Activated CD4-positive, CD25-positive, alpha-beta regulatory T cell treated with anti-CD3 and anti-CD28 coated beads, Interleukin-2, amount 50 U/mL, for 72 hours (primary cell): ENCODE data around the gene IGF1R.
"Not testable (repeated sequence)": the region's sequence is repeated elsewhere in the genome, so short reads cannot be mapped to it uniquely, and the experiment has no call there.

Experiments
- DNase-seq: peaks from one replicate; pipeline ENCODE4 v3.0.0; 2021

Gene IGF1R

GRCh38 chr15:98954411-98954810, 306.1 kb downstream of the IGF1R start:
- DNase-seq, result no peak

- DNase-seq, result no peak
Measured at GRCh38 chr15:98955331-98955730, 307.0 kb downstream of the IGF1R start.

- DNase-seq, result no peak
Measured at GRCh38 chr15:98955961-98956723, 307.8 kb downstream of the IGF1R start.

- DNase-seq, result no peak
Measured at GRCh38 chr15:98956796-98957553, 308.6 kb downstream of the IGF1R start.

GRCh38 chr15:98957655-98958054, 309.3 kb downstream of the IGF1R start:
- no peak for DNase-seq

GRCh38 chr15:98958076-98958475, 309.7 kb downstream of the IGF1R start:
- no peak for DNase-seq

- no peak for DNase-seq
Measured at GRCh38 chr15:98958918-98959639, 310.7 kb downstream of the IGF1R start.

GRCh38 chr15:98959640-98960007, 311.3 kb downstream of the IGF1R start:
- no peak for DNase-seq

- DNase-seq, result no peak
Measured at GRCh38 chr15:98960555-98961050, 312.3 kb downstream of the IGF1R start.

- DNase-seq, result no peak
Measured at GRCh38 chr15:98963444-98963843, 315.1 kb downstream of the IGF1R start.

- no peak for DNase-seq
Measured at GRCh38 chr15:98964466-98965133, 316.3 kb downstream of the IGF1R start.

- not testable (repeated sequence) for DNase-seq
Measured at GRCh38 chr15:98965134-98965491, 316.8 kb downstream of the IGF1R start.

- DNase-seq, result no peak
Measured at GRCh38 chr15:98965597-98965996, 317.3 kb downstream of the IGF1R start.

- DNase-seq, result no peak
Measured at GRCh38 chr15:98966091-98966787, 317.9 kb downstream of the IGF1R start.

- DNase-seq, result no peak
Measured at GRCh38 chr15:98967096-98967495, 318.8 kb downstream of the IGF1R start.

GRCh38 chr15:98967916-98968315, 319.6 kb downstream of the IGF1R start:
- no peak for DNase-seq

GRCh38 chr15:98968576-98968975, 320.2 kb downstream of the IGF1R start:
- no peak for DNase-seq

- no peak for DNase-seq
Measured at GRCh38 chr15:98969126-98969735, 320.9 kb downstream of the IGF1R start.

GRCh38 chr15:98970799-98971198, 322.5 kb downstream of the IGF1R start:
- no peak for DNase-seq

GRCh38 chr15:98976500-98976899, 328.2 kb downstream of the IGF1R start:
- no peak for DNase-seq

- no peak for DNase-seq
Measured at GRCh38 chr15:98977441-98977840, 329.1 kb downstream of the IGF1R start.

GRCh38 chr15:98978153-98978552, 329.8 kb downstream of the IGF1R start:
- DNase-seq, result no peak
